WTC11 (cell line): ENCODE measurements around the gene CAV2. TPM values are rescaled to one million over a fixed set of nuclear protein-coding genes. Genes with fewer than 3 reads are reported as not detected.

ENCODE experiments used
- ATAC-seq: fragments of 200-7000 bp; cut with Tn5 transposase; 2 replicates; pipeline ENCODE4 v1.10.0; 2021; ENCODE audit warnings: mild to moderate bottlenecking, moderate library complexity
- CTCF ChIA-PET: fragments of 300-600 bp; sonication (Branson Sonifier 250); formaldehyde crosslinking; loops from one replicate; lab custom pipeline; 2021; ENCODE audit warnings: antibody characterized with exemption; lab: Charles Lee
- POLR2A ChIA-PET: fragments of 350-600 bp; sonication (Branson Sonifier 250); formaldehyde crosslinking; loops from one replicate; lab custom pipeline; 2021; ENCODE audit warnings: antibody characterized with exemption; lab: Charles Lee
- DNase-seq: peaks from one replicate; pipeline ENCODE4 v3.0.0; 2021; ENCODE audit warnings: low spot score
- H3K27ac Mint-ChIP-seq: 2 replicates; pipeline ENCODE4 v1.8.0; 2021; ENCODE audit warnings: mixed read lengths
- H3K27me3 Mint-ChIP-seq: 2 replicates; pipeline ENCODE4 v1.8.0; 2021; ENCODE audit warnings: low read depth, mild to moderate bottlenecking, moderate library complexity, mixed read lengths
- H3K36me3 Mint-ChIP-seq: 2 replicates; pipeline ENCODE4 v1.8.0; 2021; ENCODE audit warnings: mixed read lengths
- H3K4me1 Mint-ChIP-seq: 2 replicates; pipeline ENCODE4 v1.8.0; 2022; ENCODE audit warnings: mixed read lengths
- H3K4me3 Mint-ChIP-seq: 2 replicates; pipeline ENCODE4 v1.8.0; 2021; ENCODE audit warnings: mild to moderate bottlenecking, moderate library complexity, mixed read lengths
- H3K9me3 Mint-ChIP-seq: 2 replicates; pipeline ENCODE4 v1.8.0; 2021; ENCODE audit warnings: mixed read lengths
- AR ChIP-seq: fragments of 250-450 bp; sonication (Bioruptor Pico); IDR thresholded peaks from 2 replicates; pipeline ENCODE4 v1.9.0; 2021; ENCODE audit warnings: mild to moderate bottlenecking
- CREM ChIP-seq: sonication (generic); formaldehyde crosslinking; IDR thresholded peaks from 2 replicates; pipeline ENCODE4 v1.8.1; 2022; ENCODE audit warnings: mild to moderate bottlenecking, missing genetic modification reagents, moderate library complexity
- EMX1 ChIP-seq: fragments of 250-450 bp; sonication (Bioruptor Pico); IDR thresholded peaks from 2 replicates; pipeline ENCODE4 v1.8.0; 2021; ENCODE audit warnings: mild to moderate bottlenecking
- ESRRA ChIP-seq: sonication (generic); formaldehyde crosslinking; IDR thresholded peaks from 2 replicates; pipeline ENCODE4 v1.8.1; 2022; ENCODE audit warnings: mild to moderate bottlenecking, missing genetic modification reagents, borderline replicate concordance
- FOXK1 ChIP-seq: sonication (generic); formaldehyde crosslinking; IDR thresholded peaks from 2 replicates; pipeline ENCODE4 v1.8.0; 2022; ENCODE audit warnings: mild to moderate bottlenecking, moderate library complexity, missing genetic modification reagents
- GTF2I ChIP-seq: fragments of 250-450 bp; sonication (Bioruptor Pico); conservative IDR thresholded peaks from 2 replicates; pipeline ENCODE4 v1.4.0; 2021; ENCODE audit warnings: mild to moderate bottlenecking
- JAZF1 ChIP-seq: fragments of 250-450 bp; sonication (Bioruptor Pico); IDR thresholded peaks from 2 replicates; pipeline ENCODE4 v1.9.0; 2021; ENCODE audit warnings: moderate library complexity, mild to moderate bottlenecking, inconsistent platforms
- MXD4 ChIP-seq: fragments of 250-450 bp; sonication (Bioruptor Pico); IDR thresholded peaks from 2 replicates; pipeline ENCODE4 v1.8.0; 2021; ENCODE audit warnings: mild to moderate bottlenecking, moderate library complexity, borderline replicate concordance
- MYBL2 ChIP-seq: sonication (generic); formaldehyde crosslinking; IDR thresholded peaks from 2 replicates; pipeline ENCODE4 v1.8.1; 2023; ENCODE audit warnings: mild to moderate bottlenecking, moderate library complexity, missing genetic modification reagents
- PRDM15 ChIP-seq: sonication (generic); formaldehyde crosslinking; IDR thresholded peaks from 2 replicates; pipeline ENCODE4 v1.8.0; 2022; ENCODE audit warnings: missing genetic modification reagents
- SMAD4 ChIP-seq: sonication (generic); formaldehyde crosslinking; IDR thresholded peaks from 2 replicates; pipeline ENCODE4 v1.8.0; 2022; ENCODE audit warnings: mild to moderate bottlenecking, missing genetic modification reagents
- SP1 ChIP-seq: sonication (generic); formaldehyde crosslinking; conservative IDR thresholded peaks from 2 replicates; pipeline ENCODE4 v1.8.1; 2022; ENCODE audit warnings: missing genetic modification reagents
- STAT6 ChIP-seq: sonication (generic); formaldehyde crosslinking; conservative IDR thresholded peaks from 2 replicates; pipeline ENCODE4 v1.8.1; 2023; ENCODE audit warnings: mild to moderate bottlenecking, low read depth, missing genetic modification reagents, moderate library complexity
- TCF7 ChIP-seq: sonication (generic); formaldehyde crosslinking; IDR thresholded peaks from 2 replicates; pipeline ENCODE4 v1.8.0; 2022; ENCODE audit warnings: mild to moderate bottlenecking, low read depth, missing genetic modification reagents, moderate library complexity
- TEAD1 ChIP-seq: sonication (generic); formaldehyde crosslinking; IDR thresholded peaks from 2 replicates; pipeline ENCODE4 v1.8.0; 2022; ENCODE audit warnings: mild to moderate bottlenecking, missing genetic modification reagents
- TEAD4 ChIP-seq: sonication (generic); formaldehyde crosslinking; IDR thresholded peaks from 2 replicates; pipeline ENCODE4 v1.8.0; 2022; ENCODE audit warnings: mild to moderate bottlenecking, missing genetic modification reagents
- ZNF138 ChIP-seq: sonication (generic); formaldehyde crosslinking; conservative IDR thresholded peaks from 2 replicates; pipeline ENCODE4 v1.8.1; 2022; ENCODE audit warnings: mild to moderate bottlenecking, moderate library complexity, missing genetic modification reagents
- ZNF317 ChIP-seq: sonication (generic); formaldehyde crosslinking; IDR thresholded peaks from 2 replicates; pipeline ENCODE4 v1.8.1; 2023; ENCODE audit warnings: low read depth, mild to moderate bottlenecking, moderate library complexity, missing genetic modification reagents, borderline replicate concordance
- total RNA-seq: library from RNA; stranded (reverse); gene quantifications from 3 replicates; pipeline ENCODE4 v1.2.3, GENCODE V29; 2021
- TF ChIP-seq, protein P1 (sequence below): sonication (generic); formaldehyde crosslinking; IDR thresholded peaks from 2 replicates; pipeline ENCODE4 v1.8.1; 2023; ENCODE audit warnings: mild to moderate bottlenecking, missing genetic modification reagents, moderate library complexity
- TF ChIP-seq, protein P2 (sequence below): sonication (generic); formaldehyde crosslinking; IDR thresholded peaks from 2 replicates; pipeline ENCODE4 v1.8.1; 2022; ENCODE audit warnings: mild to moderate bottlenecking, moderate library complexity, missing genetic modification reagents
- TF ChIP-seq, protein P3 (sequence below): fragments of 250-450 bp; sonication (Bioruptor Pico); IDR thresholded peaks from 2 replicates; pipeline ENCODE4 v2.1.2; 2022; ENCODE audit warnings: mild to moderate bottlenecking, moderate library complexity

CAV2 gene
- total RNA-seq, 1 experiment from 2014 or later: 4.3 TPM

DNA sequence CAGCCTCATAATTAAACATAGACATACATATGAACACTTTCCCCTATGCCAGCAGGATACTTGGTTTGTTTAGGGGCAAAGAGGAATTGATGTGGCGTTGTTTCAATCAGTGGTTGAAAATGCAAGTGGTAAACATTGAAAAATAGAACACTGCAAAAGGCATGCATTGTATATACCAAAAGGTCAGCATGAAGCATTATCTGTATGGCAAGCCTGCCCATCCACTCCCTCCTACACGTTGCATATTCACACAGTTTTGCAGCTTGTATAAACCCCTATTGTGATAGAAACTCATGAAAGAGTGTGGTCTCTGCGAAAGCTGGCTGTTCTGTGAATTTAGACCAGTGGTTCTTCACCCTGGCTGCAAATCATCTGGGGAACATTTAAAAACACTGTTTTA, 42.4 kb downstream of the CAV2 start:
- Mint-ChIP-seq H3K27ac (no peak overlapping the region), H3K27me3 (no peaks in the 10 kb centered on the region), H3K4me1 (no peaks in the 10 kb centered on the region), H3K9me3 (peaks cover 16% of the 10 kb centered on the region), H3K36me3 (peaks cover 6% of the 10 kb centered on the region), H3K4me3 (no peak overlapping the region)
- ChIA-PET POLR2A (no interaction called here), CTCF (interaction anchor here (1.1 kb wide), 1 partner anchor 47 kb away, joined by 4 read pairs; no protein-coding TSS in a partner anchor)
- no peak for DNase-seq
- no peak for ATAC-seq
- TF ChIP-seq MXD4 (CRISPR knock-in tag) (no peak), ESRRA (no peak), EMX1 (CRISPR knock-in tag) (no peak), ZNF317 (CRISPR knock-in tag) (no peak), SP1 (CRISPR knock-in tag) (no peak), TEAD1 (CRISPR knock-in tag) (no peak), MYBL2 (CRISPR knock-in tag) (no peak), FOXK1 (CRISPR knock-in tag) (no peak), TEAD4 (CRISPR knock-in tag) (no peak), JAZF1 (CRISPR knock-in tag) (no peak)
- TF ChIP-seq, protein P1, sequence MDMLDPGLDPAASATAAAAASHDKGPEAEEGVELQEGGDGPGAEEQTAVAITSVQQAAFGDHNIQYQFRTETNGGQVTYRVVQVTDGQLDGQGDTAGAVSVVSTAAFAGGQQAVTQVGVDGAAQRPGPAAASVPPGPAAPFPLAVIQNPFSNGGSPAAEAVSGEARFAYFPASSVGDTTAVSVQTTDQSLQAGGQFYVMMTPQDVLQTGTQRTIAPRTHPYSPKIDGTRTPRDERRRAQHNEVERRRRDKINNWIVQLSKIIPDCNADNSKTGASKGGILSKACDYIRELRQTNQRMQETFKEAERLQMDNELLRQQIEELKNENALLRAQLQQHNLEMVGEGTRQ (CRISPR knock-in tag): no peak
- TF ChIP-seq, protein P2, sequence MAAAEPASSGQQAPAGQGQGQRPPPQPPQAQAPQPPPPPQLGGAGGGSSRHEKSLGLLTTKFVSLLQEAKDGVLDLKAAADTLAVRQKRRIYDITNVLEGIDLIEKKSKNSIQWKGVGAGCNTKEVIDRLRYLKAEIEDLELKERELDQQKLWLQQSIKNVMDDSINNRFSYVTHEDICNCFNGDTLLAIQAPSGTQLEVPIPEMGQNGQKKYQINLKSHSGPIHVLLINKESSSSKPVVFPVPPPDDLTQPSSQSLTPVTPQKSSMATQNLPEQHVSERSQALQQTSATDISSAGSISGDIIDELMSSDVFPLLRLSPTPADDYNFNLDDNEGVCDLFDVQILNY: no peak

GRCh38 chr7:116542618-116543017, 43.1 kb downstream of the CAV2 start:
- H3K9me3 Mint-ChIP-seq: peaks cover 15% of the 10 kb centered on the region
- peaks cover 6% of the 10 kb centered on the region for H3K36me3 Mint-ChIP-seq
- no peak for ATAC-seq
- no peak overlapping the region for H3K27ac Mint-ChIP-seq
- no peak for DNase-seq
- POLR2A ChIA-PET: no interaction called here
- no peak overlapping the region for H3K4me3 Mint-ChIP-seq
- H3K27me3 Mint-ChIP-seq: no peaks in the 10 kb centered on the region
- no peak for TF ChIP-seq AR (CRISPR knock-in tag)
- TF ChIP-seq, protein P3, sequence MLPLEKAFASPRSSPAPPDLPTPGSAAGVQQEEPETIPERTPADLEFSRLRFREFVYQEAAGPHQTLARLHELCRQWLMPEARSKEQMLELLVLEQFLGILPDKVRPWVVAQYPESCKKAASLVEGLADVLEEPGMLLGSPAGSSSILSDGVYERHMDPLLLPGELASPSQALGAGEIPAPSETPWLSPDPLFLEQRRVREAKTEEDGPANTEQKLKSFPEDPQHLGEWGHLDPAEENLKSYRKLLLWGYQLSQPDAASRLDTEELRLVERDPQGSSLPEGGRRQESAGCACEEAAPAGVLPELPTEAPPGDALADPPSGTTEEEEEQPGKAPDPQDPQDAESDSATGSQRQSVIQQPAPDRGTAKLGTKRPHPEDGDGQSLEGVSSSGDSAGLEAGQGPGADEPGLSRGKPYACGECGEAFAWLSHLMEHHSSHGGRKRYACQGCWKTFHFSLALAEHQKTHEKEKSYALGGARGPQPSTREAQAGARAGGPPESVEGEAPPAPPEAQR: no peak
- TF ChIP-seq, all 79 proteins: peak for 0
- no peaks in the 10 kb centered on the region for H3K4me1 Mint-ChIP-seq
- CTCF ChIA-PET: interaction anchor here (1.1 kb wide), 1 partner anchor 46 kb away, joined by 4 read pairs; no protein-coding TSS in a partner anchor

- H3K36me3 Mint-ChIP-seq: peaks cover 4% of the 10 kb centered on the region
- H3K4me1 Mint-ChIP-seq: no peaks in the 10 kb centered on the region
- H3K27me3 Mint-ChIP-seq: no peaks in the 10 kb centered on the region
- no peak overlapping the region for H3K4me3 Mint-ChIP-seq
- no peak overlapping the region for H3K27ac Mint-ChIP-seq
- DNase-seq: no peak
- ChIA-PET POLR2A (no interaction called here), CTCF (interaction anchor here (0.7 kb wide), 1 partner anchor 17 kb away, joined by 3 read pairs; no protein-coding TSS in a partner anchor)
- no peak for ATAC-seq
- H3K9me3 Mint-ChIP-seq: peaks cover 4% of the 10 kb centered on the region
- no peak for TF ChIP-seq TEAD4 (CRISPR knock-in tag)
- TF ChIP-seq SMAD4 (CRISPR knock-in tag): no peak
- TF ChIP-seq CREM (CRISPR knock-in tag): no peak
- TF ChIP-seq PRDM15: no peak
- no peak for TF ChIP-seq ZNF138 (CRISPR knock-in tag)
- no peak for TF ChIP-seq TCF7 (CRISPR knock-in tag)
- TF ChIP-seq STAT6: no peak
- no peak for TF ChIP-seq GTF2I (CRISPR knock-in tag)
These were observed 44.1 kb downstream of the CAV2 start for GRCh38 chr7:116543664-116544063.
